ENCODE results near the gene C4B. TPM values are rescaled to one million over a fixed set of nuclear protein-coding genes. Genes with fewer than 3 reads are reported as not detected.

The C4B gene
- total and polyA plus RNA-seq, 9 of the 15 experiments (the other 6 are each of a cell fraction or from before 2014, with no cell fraction given), result 0.32 to 8.8 (median 5.4) TPM

DNA sequence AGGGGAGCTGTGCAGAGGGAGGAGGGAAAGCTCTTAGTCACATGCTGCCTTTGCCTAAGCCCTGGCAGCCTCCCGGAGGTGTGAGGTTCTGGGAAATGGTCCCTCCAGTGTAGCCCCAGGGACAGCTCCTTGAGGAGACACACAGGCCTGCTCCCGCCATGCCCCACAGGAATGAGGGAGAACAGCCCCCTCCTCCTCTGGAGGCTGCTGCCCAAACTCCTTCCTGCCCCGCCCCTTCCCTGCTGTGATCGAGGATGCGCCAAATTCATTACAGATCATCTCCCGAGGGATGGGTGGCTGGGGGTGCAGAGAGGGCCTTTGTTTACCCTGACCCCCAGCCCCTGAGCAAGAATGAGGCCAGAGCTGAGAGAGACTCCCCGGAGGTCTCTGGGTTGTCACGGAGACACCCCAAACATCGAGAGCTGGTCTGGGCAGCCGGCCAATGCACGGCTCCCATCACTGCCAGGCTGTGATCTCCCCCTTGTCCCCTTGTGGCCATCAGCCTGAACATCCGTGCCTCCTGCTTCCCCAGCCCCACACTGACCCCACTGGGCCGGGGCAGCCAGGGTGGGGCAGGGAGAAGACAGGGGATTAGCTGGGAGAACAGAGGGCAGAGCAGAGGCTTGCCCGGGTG, 32.0 kb downstream of the C4B start (continued):
- TF ChIP-seq PURB (CRISPR knock-in tag; IDR thresholded peaks at IDR 0.05; ENCODE audit: low read depth) (no peak), ZNF12 (CRISPR knock-in tag; IDR thresholded peaks at IDR 0.05) (no peak; the same call in 1 of the 2 replicates), THAP12 (CRISPR knock-in tag; IDR thresholded peaks at IDR 0.05) (peak; percentile 43; the same call in 1 of the 2 replicates), L3MBTL2 (IDR thresholded peaks at IDR 0.05) (peak; percentile 84), NR2C2 (CRISPR knock-in tag; IDR thresholded peaks at IDR 0.05) (no peak), NR2C2 (tag; IDR thresholded peaks at IDR 0.05) (0 out of 2 replicates have a peak, but pooled peaks have one; percentile 11), MXI1 (IDR thresholded peaks at IDR 0.05; ENCODE audit: low read depth, low read length) (0 out of 2 replicates have a peak, but pooled peaks have one; percentile 20), LARP7 (IDR thresholded peaks at IDR 0.05) (no peak), FIP1L1 (IDR thresholded peaks at IDR 0.05; ENCODE audit: low read depth, low read length, poor library complexity, severe bottlenecking) (no peak)
- TF ChIP-seq, protein P1, sequence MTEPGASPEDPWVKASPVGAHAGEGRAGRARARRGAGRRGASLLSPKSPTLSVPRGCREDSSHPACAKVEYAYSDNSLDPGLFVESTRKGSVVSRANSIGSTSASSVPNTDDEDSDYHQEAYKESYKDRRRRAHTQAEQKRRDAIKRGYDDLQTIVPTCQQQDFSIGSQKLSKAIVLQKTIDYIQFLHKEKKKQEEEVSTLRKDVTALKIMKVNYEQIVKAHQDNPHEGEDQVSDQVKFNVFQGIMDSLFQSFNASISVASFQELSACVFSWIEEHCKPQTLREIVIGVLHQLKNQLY (CRISPR knock-in tag; conservative IDR thresholded peaks at IDR 0.05), result 0 out of 4 replicates have a peak, but pooled peaks of 1 of the 2 experiments have one; percentile 11
- TF ChIP-seq, protein P2, sequence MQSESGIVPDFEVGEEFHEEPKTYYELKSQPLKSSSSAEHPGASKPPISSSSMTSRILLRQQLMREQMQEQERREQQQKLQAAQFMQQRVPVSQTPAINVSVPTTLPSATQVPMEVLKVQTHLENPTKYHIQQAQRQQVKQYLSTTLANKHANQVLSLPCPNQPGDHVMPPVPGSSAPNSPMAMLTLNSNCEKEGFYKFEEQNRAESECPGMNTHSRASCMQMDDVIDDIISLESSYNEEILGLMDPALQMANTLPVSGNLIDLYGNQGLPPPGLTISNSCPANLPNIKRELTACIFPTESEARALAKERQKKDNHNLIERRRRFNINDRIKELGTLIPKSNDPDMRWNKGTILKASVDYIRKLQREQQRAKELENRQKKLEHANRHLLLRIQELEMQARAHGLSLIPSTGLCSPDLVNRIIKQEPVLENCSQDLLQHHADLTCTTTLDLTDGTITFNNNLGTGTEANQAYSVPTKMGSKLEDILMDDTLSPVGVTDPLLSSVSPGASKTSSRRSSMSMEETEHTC (IDR thresholded peaks at IDR 0.05), result no peak

All from K562 (cell line).